Stomach (tissue), 4 donors: ENCODE data around the gene RNF34.

Source experiments
- EP300 ChIP-seq: sonication (generic); formaldehyde crosslinking; IDR thresholded peaks from one replicate; pipeline ENCODE4 v1.6.1; 2017; ENCODE audit warnings: antibody characterized with exemption
- TF ChIP-seq, protein P1 (sequence below), 7 experiments: fragments of 450-650 bp in 4 of 7; fragments of 200-600 bp in 3 of 7; sonication (generic) in 3 of 7; IDR thresholded peaks; one replicate each; pipeline ENCODE4 v1.5.1; 2016 to 2019; ENCODE audit warnings: antibody characterized with exemption in 7 of 7, control low read depth in 2 of 7, mild to moderate bottlenecking in 1 of 7

DNA sequence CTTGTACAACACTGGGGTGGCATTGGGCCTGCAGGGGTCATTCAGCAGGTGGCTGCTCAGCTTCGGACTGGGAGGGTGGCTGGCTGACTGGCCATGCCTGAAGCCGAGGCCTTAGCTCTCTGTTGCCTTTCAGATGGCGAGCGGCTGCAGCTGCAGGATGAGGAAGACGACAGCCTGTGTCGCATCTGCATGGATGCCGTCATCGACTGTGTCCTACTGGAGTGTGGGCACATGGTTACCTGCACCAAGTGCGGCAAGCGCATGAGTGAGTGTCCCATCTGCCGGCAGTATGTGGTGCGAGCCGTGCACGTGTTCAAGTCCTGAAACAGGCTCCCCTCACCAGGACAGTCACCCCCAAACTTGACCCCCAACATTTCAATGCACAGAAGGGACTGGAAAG is 23.3 kb downstream of the RNF34 start:
- TF ChIP-seq EP300 = no peak
- TF ChIP-seq, protein P1, sequence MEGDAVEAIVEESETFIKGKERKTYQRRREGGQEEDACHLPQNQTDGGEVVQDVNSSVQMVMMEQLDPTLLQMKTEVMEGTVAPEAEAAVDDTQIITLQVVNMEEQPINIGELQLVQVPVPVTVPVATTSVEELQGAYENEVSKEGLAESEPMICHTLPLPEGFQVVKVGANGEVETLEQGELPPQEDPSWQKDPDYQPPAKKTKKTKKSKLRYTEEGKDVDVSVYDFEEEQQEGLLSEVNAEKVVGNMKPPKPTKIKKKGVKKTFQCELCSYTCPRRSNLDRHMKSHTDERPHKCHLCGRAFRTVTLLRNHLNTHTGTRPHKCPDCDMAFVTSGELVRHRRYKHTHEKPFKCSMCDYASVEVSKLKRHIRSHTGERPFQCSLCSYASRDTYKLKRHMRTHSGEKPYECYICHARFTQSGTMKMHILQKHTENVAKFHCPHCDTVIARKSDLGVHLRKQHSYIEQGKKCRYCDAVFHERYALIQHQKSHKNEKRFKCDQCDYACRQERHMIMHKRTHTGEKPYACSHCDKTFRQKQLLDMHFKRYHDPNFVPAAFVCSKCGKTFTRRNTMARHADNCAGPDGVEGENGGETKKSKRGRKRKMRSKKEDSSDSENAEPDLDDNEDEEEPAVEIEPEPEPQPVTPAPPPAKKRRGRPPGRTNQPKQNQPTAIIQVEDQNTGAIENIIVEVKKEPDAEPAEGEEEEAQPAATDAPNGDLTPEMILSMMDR (IDR thresholded peaks at IDR 0.05) = no peak
